ENCODE data around the gene PDE3B. TPM values are rescaled to one million over a fixed set of nuclear protein-coding genes. Genes with fewer than 3 reads are reported as not detected.
"Not testable (repeated sequence)": the region's sequence is repeated elsewhere in the genome, so short reads cannot be mapped to it uniquely, and the experiment has no call there.

The PDE3B gene
- total RNA-seq, 1 donor from 2014 or later = 5.1 TPM

DNA sequence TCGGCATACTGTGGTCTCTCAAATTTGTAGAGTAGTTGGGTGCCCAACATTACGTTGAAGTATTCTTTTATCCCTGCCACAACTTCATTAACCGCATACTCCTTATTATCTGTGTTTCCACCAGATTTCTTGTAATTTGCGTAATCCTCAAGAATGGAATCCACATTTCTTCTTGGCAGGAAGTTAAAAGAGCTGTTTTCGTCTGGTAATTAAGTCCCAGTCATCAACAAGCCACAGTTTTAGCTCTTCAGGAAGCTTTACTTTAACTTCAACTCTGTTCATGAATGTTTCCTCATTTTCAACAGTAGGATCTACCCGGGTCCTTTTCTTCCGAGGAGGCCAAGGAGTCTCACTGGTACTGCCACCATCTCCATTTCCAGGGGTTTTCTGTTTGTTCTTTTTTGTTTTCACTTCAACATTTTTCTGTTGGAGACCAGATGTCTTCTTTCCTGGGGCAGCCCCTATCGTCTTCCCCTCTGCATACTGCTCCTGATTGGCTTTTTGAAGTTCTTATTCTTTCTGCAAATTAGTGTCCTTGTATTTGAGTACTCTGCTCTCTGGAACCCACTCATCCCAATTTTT lies 30.3 kb downstream of the PDE3B start:
- Histone ChIP-seq H3K9me3 (no peaks in the 10 kb centered on the region), H3K36me3 (no peaks in the 10 kb centered on the region), H3K4me3 (no peak overlapping the region), H3K4me1 (no peaks in the 10 kb centered on the region), H3K27me3 (no peaks in the 10 kb centered on the region), H3K27ac (no peak overlapping the region)
- no peak for DNase-seq (ENCODE audit: low spot score in 2 of 2)
- no peak for TF ChIP-seq CTCF (IDR thresholded peaks at IDR 0.05)
- intact Hi-C loops (cut with DNase I) = no loop called here

DNA sequence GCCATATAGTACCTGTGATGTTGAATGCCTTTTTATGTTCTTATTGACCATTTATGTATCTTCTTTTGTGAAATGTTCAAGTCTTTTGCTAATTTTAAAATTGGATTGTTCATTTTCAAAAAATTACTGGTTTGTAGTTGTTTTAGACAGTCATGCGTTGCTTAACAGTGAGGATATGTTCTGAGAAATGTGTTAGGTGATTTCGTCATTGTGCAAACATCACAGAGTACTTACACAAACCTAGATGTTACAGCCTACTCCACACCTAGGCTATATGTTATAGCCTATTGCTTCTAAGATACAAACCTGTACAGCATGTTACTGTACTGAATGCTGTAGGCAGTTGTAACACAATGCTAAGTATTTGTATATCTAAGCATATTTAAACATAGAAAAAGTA lies 32.5 kb downstream of the PDE3B start:
- DNase-seq (ENCODE audit: low spot score in 2 of 2) = no peak
- no peak overlapping the region for H3K4me3 ChIP-seq
- intact Hi-C loops (cut with DNase I) = no loop called here
- no peaks in the 10 kb centered on the region for H3K27me3 ChIP-seq
- no peak for TF ChIP-seq CTCF (IDR thresholded peaks at IDR 0.05)
- no peaks in the 10 kb centered on the region for H3K9me3 ChIP-seq
- no peaks in the 10 kb centered on the region for H3K36me3 ChIP-seq
- H3K4me1 ChIP-seq = no peaks in the 10 kb centered on the region
- no peak overlapping the region for H3K27ac ChIP-seq

- Histone ChIP-seq H3K4me3 (no peak overlapping the region), H3K27ac (no peak overlapping the region), H3K9me3 (no peaks in the 10 kb centered on the region), H3K27me3 (no peaks in the 10 kb centered on the region), H3K4me1 (no peaks in the 10 kb centered on the region), H3K36me3 (no peaks in the 10 kb centered on the region)
- DNase-seq (ENCODE audit: low spot score in 2 of 2) = no peak
- intact Hi-C loops (cut with DNase I) = no loop called here
- TF ChIP-seq CTCF (IDR thresholded peaks at IDR 0.05) = no peak
These were observed 33.5 kb downstream of the PDE3B start for GRCh38 chr11:14677146-14677545.

DNA sequence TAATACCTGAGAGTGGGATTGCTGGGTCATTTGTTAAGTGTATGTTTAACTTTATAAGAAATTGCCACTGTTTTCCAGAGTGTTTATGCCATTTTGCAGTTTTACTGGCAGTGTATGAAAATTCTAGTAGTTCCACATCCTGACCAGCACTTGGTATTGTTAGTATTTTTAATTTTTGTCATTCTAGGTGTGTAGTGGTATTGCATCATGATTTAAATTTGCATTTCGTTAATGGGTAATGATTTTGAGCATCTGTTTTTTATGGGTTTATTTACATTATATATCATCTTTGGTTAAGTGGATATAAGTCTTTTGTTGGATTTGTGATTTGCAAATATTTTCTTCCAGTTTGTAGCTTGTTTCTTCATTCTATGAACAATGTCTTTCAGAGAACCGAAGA lies 34.7 kb downstream of the PDE3B start:
- intact Hi-C loops (cut with DNase I) = no loop called here
- DNase-seq (ENCODE audit: low spot score in 2 of 2) = no peak
- H3K4me1 ChIP-seq = no peaks in the 10 kb centered on the region
- H3K27ac ChIP-seq = no peak overlapping the region
- no peak overlapping the region for H3K4me3 ChIP-seq
- H3K27me3 ChIP-seq = no peaks in the 10 kb centered on the region
- H3K36me3 ChIP-seq = no peaks in the 10 kb centered on the region
- no peak for TF ChIP-seq CTCF (IDR thresholded peaks at IDR 0.05)
- H3K9me3 ChIP-seq = no peaks in the 10 kb centered on the region

DNA sequence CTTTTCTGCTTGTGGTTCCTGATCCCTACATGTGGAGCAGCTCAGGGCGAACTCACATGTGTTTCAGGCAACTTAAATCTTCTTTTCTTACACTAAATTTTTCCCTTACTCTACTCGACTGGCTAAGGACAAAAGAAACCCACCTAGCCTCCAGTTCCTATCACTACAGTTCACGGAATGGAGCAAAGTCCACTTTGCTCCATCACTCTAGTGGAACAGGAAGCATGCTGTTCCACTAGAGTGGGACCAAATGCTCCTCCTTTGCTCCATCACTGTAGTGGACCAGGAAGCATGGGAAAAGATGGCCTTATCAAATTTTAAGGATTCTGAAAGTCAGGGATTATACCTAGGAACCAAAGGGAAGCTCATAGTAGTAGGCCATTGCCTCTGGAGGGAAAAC lies 36.1 kb downstream of the PDE3B start:
- H3K4me3 ChIP-seq = no peak overlapping the region
- DNase-seq (ENCODE audit: low spot score in 2 of 2) = no peak
- intact Hi-C loops (cut with DNase I) = no loop called here
- TF ChIP-seq CTCF (IDR thresholded peaks at IDR 0.05) = no peak
- no peaks in the 10 kb centered on the region for H3K27me3 ChIP-seq
- no peaks in the 10 kb centered on the region for H3K9me3 ChIP-seq
- no peaks in the 10 kb centered on the region for H3K4me1 ChIP-seq
- no peaks in the 10 kb centered on the region for H3K36me3 ChIP-seq
- H3K27ac ChIP-seq = no peak overlapping the region

GRCh38 chr11:14684234-14684915 lies 40.8 kb downstream of the PDE3B start:
- H3K9me3 ChIP-seq; intact Hi-C loops (cut with DNase I); DNase-seq (ENCODE audit: low spot score in 2 of 2); H3K4me3 ChIP-seq; H3K36me3 ChIP-seq; H3K27ac ChIP-seq; H3K27me3 ChIP-seq; H3K4me1 ChIP-seq: not testable (repeated sequence)
